Activated CD4-positive, CD25-positive, alpha-beta regulatory T cell treated with anti-CD3 and anti-CD28 coated beads, Interleukin-2, amount 50 U/mL, for 16 hours (primary cell): ENCODE data around the gene TRIM4.
"Not testable (repeated sequence)": the region's sequence is repeated elsewhere in the genome, so short reads cannot be mapped to it uniquely, and the experiment has no call there.

Source experiments
- DNase-seq: peaks from one replicate; pipeline ENCODE4 v3.0.0-alpha.2; 2020; ENCODE audit warnings: low read depth, low spot score

TRIM4 gene

GRCh38 chr7:99918959-99919813 lies at the start of gene TRIM4:
TSS of gene TRIM4 (minus strand) at chr7:99919530. CDS start at chr7:99919401, 129 bp downstream.
- DNase-seq = peak; percentile 78

GRCh38 chr7:99958564-99959227 lies 39.4 kb upstream of the TRIM4 start:
- DNase-seq = no peak

- no peak for DNase-seq
Measured at GRCh38 chr7:99955247-99955646, 35.9 kb upstream of the TRIM4 start.

GRCh38 chr7:99954643-99955042 lies 35.3 kb upstream of the TRIM4 start:
- not testable (repeated sequence) for DNase-seq

GRCh38 chr7:99953649-99954048 lies 34.3 kb upstream of the TRIM4 start:
- no peak for DNase-seq

- DNase-seq = not testable (repeated sequence)
Measured at GRCh38 chr7:99952649-99953048, 33.3 kb upstream of the TRIM4 start.

- DNase-seq = not testable (repeated sequence)
Measured at GRCh38 chr7:99950819-99951218, 31.5 kb upstream of the TRIM4 start.

- DNase-seq = no peak
Measured at GRCh38 chr7:99949645-99950228, 30.4 kb upstream of the TRIM4 start.

GRCh38 chr7:99947608-99948007 lies 28.3 kb upstream of the TRIM4 start:
- DNase-seq = no peak

GRCh38 chr7:99944497-99945070 lies 25.3 kb upstream of the TRIM4 start:
- no peak for DNase-seq

- no peak for DNase-seq
Measured at GRCh38 chr7:99943641-99944496, 24.5 kb upstream of the TRIM4 start.

- no peak for DNase-seq
Measured at GRCh38 chr7:99938296-99938695, 19.0 kb upstream of the TRIM4 start.

- DNase-seq = not testable (repeated sequence)
Measured at GRCh38 chr7:99935009-99935408, 15.7 kb upstream of the TRIM4 start.

- DNase-seq = no peak
Measured at GRCh38 chr7:99930376-99930775, 11.0 kb upstream of the TRIM4 start.

GRCh38 chr7:99929730-99930053 lies 10.4 kb upstream of the TRIM4 start:
- no peak for DNase-seq

- no peak for DNase-seq
Measured at GRCh38 chr7:99928994-99929729, 9.8 kb upstream of the TRIM4 start, which contains the start of gene GJC3. TSS of gene GJC3 (minus strand) at chr7:99929620. CDS start at chr7:99929620, 0 bp downstream.

- no peak for DNase-seq
Measured at GRCh38 chr7:99928188-99928587, 8.9 kb upstream of the TRIM4 start.

- DNase-seq = no peak
Measured at GRCh38 chr7:99927536-99927935, 8.2 kb upstream of the TRIM4 start.

- DNase-seq = no peak
Measured at GRCh38 chr7:99926321-99926720, 7.0 kb upstream of the TRIM4 start.

GRCh38 chr7:99923200-99923599 lies 3.9 kb upstream of the TRIM4 start:
- no peak for DNase-seq

GRCh38 chr7:99920149-99920548 lies 819 bp upstream of the TRIM4 start:
- no peak for DNase-seq
